Body of pancreas (tissue), 4 donors: ENCODE results near the gene KRT1.

ENCODE experiments used
- POLR2A ChIP-seq, 3 donors: fragments of 450-650 bp; IDR thresholded peaks; one replicate each; pipeline ENCODE4 v1.6.1; 2016; ENCODE audit warnings: antibody characterized with exemption in 3 of 3, mild to moderate bottlenecking in 2 of 3
- TF ChIP-seq, protein P1 (sequence below), 7 experiments: fragments of 450-650 bp in 4 of 7; fragments of 200-600 bp in 3 of 7; sonication (generic) in 3 of 7; IDR thresholded peaks; one replicate each; pipeline ENCODE4 v1.5.1; 2016 to 2019; ENCODE audit warnings: antibody characterized with exemption in 7 of 7

DNA sequence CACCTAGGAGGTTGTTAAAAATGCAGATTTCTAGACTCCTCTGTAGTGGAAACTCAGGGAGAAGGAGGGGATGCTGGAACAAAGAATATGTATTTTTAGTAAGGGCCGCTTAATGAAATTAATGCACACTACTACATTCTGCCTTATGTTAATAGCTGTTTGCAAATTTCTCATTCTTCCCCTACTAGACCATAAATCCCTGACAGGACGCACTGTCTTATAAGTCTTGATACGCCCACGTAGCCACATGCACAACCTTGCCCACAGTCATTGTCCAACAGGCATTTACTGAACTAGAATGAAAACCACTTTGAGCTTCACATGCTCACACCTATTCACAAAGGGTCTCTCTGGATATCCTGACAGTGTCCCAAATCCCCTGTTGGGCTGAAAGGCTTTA lies 38.7 kb downstream of the KRT1 start:
- no peak for TF ChIP-seq POLR2A (IDR thresholded peaks at IDR 0.05)
- TF ChIP-seq, protein P1, sequence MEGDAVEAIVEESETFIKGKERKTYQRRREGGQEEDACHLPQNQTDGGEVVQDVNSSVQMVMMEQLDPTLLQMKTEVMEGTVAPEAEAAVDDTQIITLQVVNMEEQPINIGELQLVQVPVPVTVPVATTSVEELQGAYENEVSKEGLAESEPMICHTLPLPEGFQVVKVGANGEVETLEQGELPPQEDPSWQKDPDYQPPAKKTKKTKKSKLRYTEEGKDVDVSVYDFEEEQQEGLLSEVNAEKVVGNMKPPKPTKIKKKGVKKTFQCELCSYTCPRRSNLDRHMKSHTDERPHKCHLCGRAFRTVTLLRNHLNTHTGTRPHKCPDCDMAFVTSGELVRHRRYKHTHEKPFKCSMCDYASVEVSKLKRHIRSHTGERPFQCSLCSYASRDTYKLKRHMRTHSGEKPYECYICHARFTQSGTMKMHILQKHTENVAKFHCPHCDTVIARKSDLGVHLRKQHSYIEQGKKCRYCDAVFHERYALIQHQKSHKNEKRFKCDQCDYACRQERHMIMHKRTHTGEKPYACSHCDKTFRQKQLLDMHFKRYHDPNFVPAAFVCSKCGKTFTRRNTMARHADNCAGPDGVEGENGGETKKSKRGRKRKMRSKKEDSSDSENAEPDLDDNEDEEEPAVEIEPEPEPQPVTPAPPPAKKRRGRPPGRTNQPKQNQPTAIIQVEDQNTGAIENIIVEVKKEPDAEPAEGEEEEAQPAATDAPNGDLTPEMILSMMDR (IDR thresholded peaks at IDR 0.05), result no peak
